HepG2 (cell line): ENCODE data around the gene NUTF2. TPM values are rescaled to one million over a fixed set of nuclear protein-coding genes. Genes with fewer than 3 reads are reported as not detected.

ENCODE experiments used
- ASH2L ChIP-seq: fragments of 300-600, 200-600 bp; sonication (generic); IDR thresholded peaks from 2 replicates; pipeline ENCODE4 v1.7.0; 2017; ENCODE audit warnings: low read depth, mild to moderate bottlenecking, moderate library complexity, mixed read lengths, low read length; ENCODE audit not compliant: insufficient read length
- BHLHE40 ChIP-seq: IDR thresholded peaks from 2 replicates; pipeline ENCODE4 v1.6.1; 2011; ENCODE audit warnings: low read length, improper control_type of control experiment
- CBX2 ChIP-seq, 2 experiments: fragments of 200-600 bp in 1 of 2; sonication (generic); formaldehyde crosslinking in 1 of 2; IDR thresholded peaks; 2 replicates each; pipeline versions ENCODE4 v1.7.0 to v1.8.1; 2018 to 2022; ENCODE audit warnings: low read depth in 2 of 2, low read length in 1 of 2, mild to moderate bottlenecking in 1 of 2, missing genetic modification reagents in 1 of 2
- GFI1 ChIP-seq: sonication (generic); formaldehyde crosslinking; IDR thresholded peaks from 2 replicates; pipeline ENCODE4 v1.5.0; 2020; ENCODE audit warnings: missing genetic modification reagents, mild to moderate bottlenecking, borderline replicate concordance
- JUN ChIP-seq: sonication (generic); formaldehyde crosslinking; IDR thresholded peaks from 2 replicates; pipeline ENCODE4 v1.4.0; 2020; ENCODE audit warnings: mild to moderate bottlenecking, missing genetic modification reagents
- KDM2A ChIP-seq: sonication (generic); formaldehyde crosslinking; IDR thresholded peaks from 2 replicates; pipeline ENCODE4 v1.4.0; 2020; ENCODE audit warnings: low read depth, missing genetic modification reagents, borderline replicate concordance
- MED8 ChIP-seq: sonication (generic); formaldehyde crosslinking; IDR thresholded peaks from 2 replicates; pipeline ENCODE4 v1.8.1; 2023; ENCODE audit warnings: mild to moderate bottlenecking, missing genetic modification reagents; ENCODE audit not compliant: insufficient replicate concordance
- MIER3 ChIP-seq: IDR thresholded peaks from 2 replicates; pipeline ENCODE4 v1.6.1; 2016; ENCODE audit warnings: missing compliant biosample characterization, borderline replicate concordance
- MIXL1 ChIP-seq: IDR thresholded peaks from 2 replicates; pipeline ENCODE4 v1.6.1; 2016
- MXD3 ChIP-seq: IDR thresholded peaks from 2 replicates; pipeline ENCODE4 v1.6.1; 2016; ENCODE audit warnings: mild to moderate bottlenecking, missing biosample characterization, missing genetic modification reagents
- RFXAP ChIP-seq: sonication (generic); formaldehyde crosslinking; IDR thresholded peaks from 2 replicates; pipeline ENCODE4 v1.4.0; 2020; ENCODE audit warnings: missing genetic modification reagents, borderline replicate concordance
- TCF12 ChIP-seq, 2 experiments: fragments of 450-650 bp in 1 of 2; sonication (generic) in 1 of 2; formaldehyde crosslinking in 1 of 2; IDR thresholded peaks; 2 replicates each; pipeline versions ENCODE4 v1.6.1 to v1.8.0; 2017 to 2022; ENCODE audit warnings: antibody characterized with exemption in 1 of 2, mild to moderate bottlenecking in 1 of 2, missing genetic modification reagents in 1 of 2, moderate library complexity in 1 of 2
- TCF7 ChIP-seq: sonication (generic); IDR thresholded peaks from 2 replicates; pipeline ENCODE4 v1.6.1; 2016; ENCODE audit warnings: antibody characterized with exemption, low read depth
- TOE1 ChIP-seq: sonication (generic); formaldehyde crosslinking; IDR thresholded peaks from 2 replicates; pipeline ENCODE4 v1.4.0; 2020; ENCODE audit warnings: mild to moderate bottlenecking, missing genetic modification reagents
- ZBTB7B ChIP-seq: sonication (generic); formaldehyde crosslinking; IDR thresholded peaks from 2 replicates; pipeline ENCODE4 v1.4.0; 2020; ENCODE audit warnings: missing genetic modification reagents
- ZMYM4 ChIP-seq: sonication (generic); formaldehyde crosslinking; IDR thresholded peaks from 2 replicates; pipeline ENCODE4 v1.8.1; 2023; ENCODE audit warnings: mild to moderate bottlenecking, missing genetic modification reagents
- ZNF143 ChIP-seq: sonication (generic); formaldehyde crosslinking; IDR thresholded peaks from 2 replicates; pipeline ENCODE4 v1.4.0; 2020; ENCODE audit warnings: missing genetic modification reagents
- ZNF24 ChIP-seq: fragments of 450-650 bp; IDR thresholded peaks from 2 replicates; pipeline ENCODE4 v1.6.1; 2017; ENCODE audit warnings: antibody characterized with exemption, mild to moderate bottlenecking
- ZNF383 ChIP-seq: sonication (generic); formaldehyde crosslinking; IDR thresholded peaks from 2 replicates; pipeline ENCODE4 v1.4.0; 2020; ENCODE audit warnings: missing genetic modification reagents, mild to moderate bottlenecking, borderline replicate concordance
- ZNF496 ChIP-seq: sonication (generic); formaldehyde crosslinking; IDR thresholded peaks from 2 replicates; pipeline ENCODE4 v1.8.1; 2023; ENCODE audit warnings: mild to moderate bottlenecking, moderate library complexity, missing genetic modification reagents; ENCODE audit not compliant: insufficient replicate concordance
- ZNF776 ChIP-seq: sonication (generic); formaldehyde crosslinking; IDR thresholded peaks from 2 replicates; pipeline ENCODE4 v1.4.0; 2020; ENCODE audit warnings: mild to moderate bottlenecking, missing genetic modification reagents
- ZSCAN12 ChIP-seq: sonication (generic); formaldehyde crosslinking; IDR thresholded peaks from 2 replicates; pipeline ENCODE4 v1.9.0; 2021; ENCODE audit warnings: mild to moderate bottlenecking, missing genetic modification reagents
- ZSCAN31 ChIP-seq: sonication (generic); formaldehyde crosslinking; IDR thresholded peaks from 2 replicates; pipeline ENCODE4 v1.5.0; 2020; ENCODE audit warnings: low read depth, mild to moderate bottlenecking, missing genetic modification reagents
- polyA plus RNA-seq, 8 experiments: library from polyadenylated mRNA; depleted of rRNA in 3 of 8; stranded (reverse) in 7 of 8; unstranded in 1 of 8; fragments of >200 nt; fragmentation: Illumina TruSeq in 4 of 8; extraction: Trizol in 4 of 8; gene quantifications; 2 replicates each; pipeline versions ENCODE4 v1.2.1 to v1.2.3, GENCODE V29; 2011 to 2016; ENCODE audit warnings: low read depth in 4 of 8, missing spikeins in 1 of 8, mixed read lengths in 1 of 8; ENCODE audit not compliant: insufficient read depth in 1 of 8
- total RNA-seq, 5 experiments: library from RNA; depleted of rRNA; stranded (reverse); fragments of >200 nt; fragmentation: Illumina TruSeq; extraction: Trizol; gene quantifications; 2 replicates each; pipeline ENCODE4 v1.2.3, GENCODE V29; 2016; ENCODE audit warnings: low read depth in 1 of 5
- TF ChIP-seq, protein P1 (sequence below): sonication (generic); formaldehyde crosslinking; IDR thresholded peaks from 2 replicates; pipeline ENCODE4 v1.4.0; 2020; ENCODE audit warnings: mild to moderate bottlenecking, missing genetic modification reagents
- TF ChIP-seq, protein P2 (sequence below): IDR thresholded peaks from 2 replicates; pipeline ENCODE4 v1.4.0; 2020; ENCODE audit warnings: mild to moderate bottlenecking, missing genetic modification reagents

NUTF2 gene
- total and polyA plus RNA-seq, 2 of the 13 experiments (the other 11 are each of a cell fraction or from before 2014, with no cell fraction given), result 168 to 214 TPM

DNA sequence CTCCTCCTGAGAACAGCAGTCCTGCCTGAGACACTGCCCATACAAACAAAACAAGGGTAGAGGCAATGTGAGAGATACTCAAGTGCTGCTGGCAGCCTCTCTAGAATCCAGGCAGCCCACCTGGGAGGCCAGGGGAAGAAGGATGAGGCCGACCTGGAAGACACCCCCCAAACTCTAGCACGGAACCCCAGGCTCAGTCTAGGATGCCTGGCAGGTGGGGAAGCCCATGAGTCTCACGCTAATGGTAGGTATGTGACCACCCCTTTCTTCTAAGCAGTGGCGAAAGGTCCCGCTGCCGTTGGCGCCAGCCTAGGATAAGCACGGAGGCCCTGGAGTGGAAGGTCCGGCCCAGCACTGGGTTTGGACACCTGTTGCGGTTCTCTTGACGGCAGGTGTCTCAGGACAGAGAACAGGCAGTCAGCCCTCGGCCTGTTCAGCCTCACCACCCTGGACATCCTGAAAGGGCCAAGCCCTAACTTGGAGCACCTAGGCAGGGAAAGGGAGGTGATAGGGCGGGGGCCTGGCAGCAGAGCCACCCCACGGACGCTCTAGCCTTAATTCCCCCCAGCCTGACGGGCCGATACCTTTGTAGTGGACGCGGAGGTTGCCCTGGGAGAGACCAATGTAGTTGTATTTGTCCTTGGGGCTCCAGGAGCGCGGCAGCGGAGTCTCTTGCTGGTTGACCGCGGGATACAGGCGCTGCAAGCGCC, 40.9 kb upstream of the NUTF2 start (continued):
- TF ChIP-seq, protein P1, sequence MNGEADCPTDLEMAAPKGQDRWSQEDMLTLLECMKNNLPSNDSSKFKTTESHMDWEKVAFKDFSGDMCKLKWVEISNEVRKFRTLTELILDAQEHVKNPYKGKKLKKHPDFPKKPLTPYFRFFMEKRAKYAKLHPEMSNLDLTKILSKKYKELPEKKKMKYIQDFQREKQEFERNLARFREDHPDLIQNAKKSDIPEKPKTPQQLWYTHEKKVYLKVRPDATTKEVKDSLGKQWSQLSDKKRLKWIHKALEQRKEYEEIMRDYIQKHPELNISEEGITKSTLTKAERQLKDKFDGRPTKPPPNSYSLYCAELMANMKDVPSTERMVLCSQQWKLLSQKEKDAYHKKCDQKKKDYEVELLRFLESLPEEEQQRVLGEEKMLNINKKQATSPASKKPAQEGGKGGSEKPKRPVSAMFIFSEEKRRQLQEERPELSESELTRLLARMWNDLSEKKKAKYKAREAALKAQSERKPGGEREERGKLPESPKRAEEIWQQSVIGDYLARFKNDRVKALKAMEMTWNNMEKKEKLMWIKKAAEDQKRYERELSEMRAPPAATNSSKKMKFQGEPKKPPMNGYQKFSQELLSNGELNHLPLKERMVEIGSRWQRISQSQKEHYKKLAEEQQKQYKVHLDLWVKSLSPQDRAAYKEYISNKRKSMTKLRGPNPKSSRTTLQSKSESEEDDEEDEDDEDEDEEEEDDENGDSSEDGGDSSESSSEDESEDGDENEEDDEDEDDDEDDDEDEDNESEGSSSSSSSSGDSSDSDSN (CRISPR knock-in tag), result no peak
- TF ChIP-seq CBX2 (IDR thresholded peaks at IDR 0.05; ENCODE audit: low read depth, low read length) (no peak), CBX2 (CRISPR knock-in tag; IDR thresholded peaks at IDR 0.05; ENCODE audit: low read depth) (no peak), ZNF24 (no peak), GFI1 (CRISPR knock-in tag) (peak; percentile 4; the same call in 1 of the 2 replicates), TOE1 (CRISPR knock-in tag) (no peak), ZBTB7B (no peak), MED8 (CRISPR knock-in tag) (no peak), RFXAP (CRISPR knock-in tag) (no peak; the same call in 1 of the 2 replicates), ZMYM4 (CRISPR knock-in tag) (no peak), ZNF143 (no peak), MIXL1 (CRISPR knock-in tag) (no peak), ZSCAN31 (no peak), TCF7 (no peak), MXD3 (CRISPR knock-in tag) (no peak; the same call in 1 of the 2 replicates), ASH2L (no peak), BHLHE40 (no peak), MIER3 (no peak), TCF12 (IDR thresholded peaks at IDR 0.05) (no peak), TCF12 (CRISPR knock-in tag; IDR thresholded peaks at IDR 0.05) (no peak), ZNF496 (CRISPR knock-in tag) (no peak), ZNF776 (peak; percentile 75; the same call in 1 of the 2 replicates), JUN (CRISPR knock-in tag) (no peak), ZSCAN12 (CRISPR knock-in tag) (no peak), ZNF383 (CRISPR knock-in tag) (no peak), KDM2A (CRISPR knock-in tag) (no peak)
- TF ChIP-seq, protein P2, sequence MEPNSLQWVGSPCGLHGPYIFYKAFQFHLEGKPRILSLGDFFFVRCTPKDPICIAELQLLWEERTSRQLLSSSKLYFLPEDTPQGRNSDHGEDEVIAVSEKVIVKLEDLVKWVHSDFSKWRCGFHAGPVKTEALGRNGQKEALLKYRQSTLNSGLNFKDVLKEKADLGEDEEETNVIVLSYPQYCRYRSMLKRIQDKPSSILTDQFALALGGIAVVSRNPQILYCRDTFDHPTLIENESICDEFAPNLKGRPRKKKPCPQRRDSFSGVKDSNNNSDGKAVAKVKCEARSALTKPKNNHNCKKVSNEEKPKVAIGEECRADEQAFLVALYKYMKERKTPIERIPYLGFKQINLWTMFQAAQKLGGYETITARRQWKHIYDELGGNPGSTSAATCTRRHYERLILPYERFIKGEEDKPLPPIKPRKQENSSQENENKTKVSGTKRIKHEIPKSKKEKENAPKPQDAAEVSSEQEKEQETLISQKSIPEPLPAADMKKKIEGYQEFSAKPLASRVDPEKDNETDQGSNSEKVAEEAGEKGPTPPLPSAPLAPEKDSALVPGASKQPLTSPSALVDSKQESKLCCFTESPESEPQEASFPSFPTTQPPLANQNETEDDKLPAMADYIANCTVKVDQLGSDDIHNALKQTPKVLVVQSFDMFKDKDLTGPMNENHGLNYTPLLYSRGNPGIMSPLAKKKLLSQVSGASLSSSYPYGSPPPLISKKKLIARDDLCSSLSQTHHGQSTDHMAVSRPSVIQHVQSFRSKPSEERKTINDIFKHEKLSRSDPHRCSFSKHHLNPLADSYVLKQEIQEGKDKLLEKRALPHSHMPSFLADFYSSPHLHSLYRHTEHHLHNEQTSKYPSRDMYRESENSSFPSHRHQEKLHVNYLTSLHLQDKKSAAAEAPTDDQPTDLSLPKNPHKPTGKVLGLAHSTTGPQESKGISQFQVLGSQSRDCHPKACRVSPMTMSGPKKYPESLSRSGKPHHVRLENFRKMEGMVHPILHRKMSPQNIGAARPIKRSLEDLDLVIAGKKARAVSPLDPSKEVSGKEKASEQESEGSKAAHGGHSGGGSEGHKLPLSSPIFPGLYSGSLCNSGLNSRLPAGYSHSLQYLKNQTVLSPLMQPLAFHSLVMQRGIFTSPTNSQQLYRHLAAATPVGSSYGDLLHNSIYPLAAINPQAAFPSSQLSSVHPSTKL (CRISPR knock-in tag), result no peak; the same call in 1 of the 2 replicates
